ENCODE results near the gene TAF6.

TAF6 gene

GRCh38 chr7:100093925-100094486, 25.2 kb downstream of the TAF6 start (continued):
- no peak for TF ChIP-seq ZNF274 (IDR thresholded peaks at IDR 0.05; ENCODE audit: low read length)
- no peak for TF ChIP-seq ZNF274 (tag by site-specific recombination; IDR thresholded peaks at IDR 0.05; ENCODE audit: borderline replicate concordance)
- TF ChIP-seq ZNF660 (tag by site-specific recombination; IDR thresholded peaks at IDR 0.05), result 0 out of 2 replicates have a peak, but pooled peaks have one; percentile 4
- TF ChIP-seq REPIN1 (tag by site-specific recombination; IDR thresholded peaks at IDR 0.05; ENCODE audit: low read depth), result no peak
- no peak for TF ChIP-seq ZNF174 (tag by site-specific recombination; IDR thresholded peaks at IDR 0.05)
- no peak for TF ChIP-seq ZNF416 (tag by site-specific recombination; IDR thresholded peaks at IDR 0.05)
- peak; percentile 31; the same call in 1 of the 2 replicates for TF ChIP-seq HIC1 (tag by site-specific recombination; IDR thresholded peaks at IDR 0.05)
- TF ChIP-seq ZNF561 (tag by site-specific recombination; IDR thresholded peaks at IDR 0.05; ENCODE audit: borderline replicate concordance), result no peak
- peak; percentile 50 for TF ChIP-seq ZNF600 (tag by site-specific recombination; IDR thresholded peaks at IDR 0.05)
- no peak for TF ChIP-seq AEBP2 (tag by site-specific recombination; IDR thresholded peaks at IDR 0.05; ENCODE audit: borderline replicate concordance)
- TF ChIP-seq ZNF366 (tag by site-specific recombination; conservative IDR thresholded peaks at IDR 0.05), result 0 out of 2 replicates have a peak, but pooled peaks have one; percentile 11
- no peak for TF ChIP-seq ZNF639 (tag by site-specific recombination; IDR thresholded peaks at IDR 0.05)
- peak; percentile 61 for TF ChIP-seq ZNF2 (tag by site-specific recombination; IDR thresholded peaks at IDR 0.05)
- TF ChIP-seq ZNF792 (tag by site-specific recombination; IDR thresholded peaks at IDR 0.05), result no peak
- no peak for TF ChIP-seq KLF1 (tag by site-specific recombination; IDR thresholded peaks at IDR 0.05)

- ChIA-PET CTCF (no interaction called here), POLR2A (interaction anchor here (1.0 to 7.9 kb wide), 2 partner anchors 7 to 21 kb away, joined by 4 to 115 read pairs; partner anchors contain the start of genes AP4M1 and MCM7)
- Histone ChIP-seq H3K4me3 (ENCODE audit: low read depth, low read length) (no peak overlapping the region), H3K36me3 (ENCODE audit: control insufficient read depth in 2 of 2, insufficient read depth in 1 of 2, low read length in 2 of 2) (peaks cover 49 to 82% of the 10 kb centered on the region in 2 experiments), H3K27ac (ENCODE audit: extremely low read depth, low read depth, low read length) (peak overlapping the region; percentile 13; the same call in 1 of the 2 replicates), H3K4me1 (ENCODE audit: control insufficient read depth, insufficient read depth, low read length) (peaks cover 6% of the 10 kb centered on the region), H3K9me3 (ENCODE audit: control insufficient read depth, insufficient read depth, low read depth, low read length) (no peaks in the 10 kb centered on the region)
- TF ChIP-seq ZSCAN18 (tag by site-specific recombination; IDR thresholded peaks at IDR 0.05) (no peak), ZNF660 (tag by site-specific recombination; IDR thresholded peaks at IDR 0.05) (peak; percentile 74), ZIC2 (tag by site-specific recombination; IDR thresholded peaks at IDR 0.05) (peak; percentile 36; the same call in 1 of the 2 replicates)
Measured at GRCh38 chr7:100093498-100093897, 25.7 kb downstream of the TAF6 start.

Data from HEK293 (cell line).